Tongue (tissue), 2 donors: Measurements from ENCODE around the gene PIGO. TPM values are rescaled to one million over a fixed set of nuclear protein-coding genes. Genes with fewer than 3 reads are reported as not detected.

ENCODE experiments used
- DNase-seq: peaks from one replicate; pipeline ENCODE4 v3.0.0-alpha.2; 2015
- total RNA-seq: library from RNA; depleted of rRNA; stranded (reverse); fragments of >200 nt; gene quantifications from one replicate; pipeline ENCODE4 v1.2.3, GENCODE V29; 2014

Gene PIGO
- total RNA-seq, 1 donor from 2014 or later, result 13.4 TPM

DNA sequence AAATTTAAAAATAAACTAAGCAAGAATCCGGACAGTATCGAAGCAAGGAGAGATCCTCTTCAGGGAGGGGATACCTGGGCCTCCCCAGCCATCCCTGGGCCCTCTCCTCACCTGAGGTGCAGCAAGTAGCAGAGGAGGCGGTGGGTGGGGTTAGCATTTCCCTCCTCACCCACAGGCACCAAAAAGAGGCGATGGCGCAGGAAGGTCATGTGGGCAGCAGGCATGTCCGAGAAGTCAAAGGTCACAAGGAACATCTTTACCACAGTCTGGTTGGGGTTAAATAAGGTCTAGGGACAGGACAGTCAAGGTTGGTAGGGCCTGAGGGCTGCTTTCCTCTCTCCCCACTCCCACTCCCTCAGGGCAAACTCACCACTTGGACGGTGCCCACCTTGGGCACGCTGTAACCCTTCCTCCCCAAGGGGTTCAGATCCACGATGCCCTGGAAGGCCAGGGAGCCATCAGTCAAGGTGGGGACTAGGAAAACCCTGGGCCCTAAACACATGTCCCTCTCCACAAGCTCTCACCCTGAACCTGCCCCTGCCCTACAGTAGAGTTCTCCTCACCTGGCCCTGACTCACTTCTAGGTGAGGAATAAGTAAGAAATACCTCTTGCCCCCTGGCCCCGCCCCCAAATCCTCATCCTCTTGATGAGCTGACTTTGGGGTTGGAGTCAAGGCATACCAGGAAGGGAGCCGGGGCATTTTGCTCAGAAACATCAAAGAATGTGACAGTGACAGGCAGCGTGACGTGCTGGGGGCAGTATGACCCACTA is 9.4 kb upstream of the PIGO start:
- no peak for DNase-seq

DNA sequence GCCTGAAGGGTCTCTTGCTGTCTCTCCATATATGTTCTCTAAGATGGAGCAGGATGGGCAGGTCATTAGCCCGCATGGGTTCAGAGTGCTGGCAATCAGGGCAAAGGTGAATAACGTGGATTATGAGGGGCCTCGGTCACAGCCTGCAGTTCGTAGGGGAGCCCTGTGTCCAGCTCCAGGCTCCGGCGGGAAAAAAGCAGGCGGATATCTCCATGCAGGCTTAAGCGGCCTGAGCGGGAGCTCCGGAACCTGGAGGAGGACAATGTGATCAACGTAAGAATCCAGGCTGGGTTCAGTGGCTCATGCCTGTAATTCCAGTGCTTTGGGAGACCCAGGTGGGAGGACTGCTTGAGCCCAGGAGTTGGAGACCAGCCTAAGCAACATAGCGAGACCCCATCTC is 8.7 kb upstream of the PIGO start:
- DNase-seq, result no peak

DNA sequence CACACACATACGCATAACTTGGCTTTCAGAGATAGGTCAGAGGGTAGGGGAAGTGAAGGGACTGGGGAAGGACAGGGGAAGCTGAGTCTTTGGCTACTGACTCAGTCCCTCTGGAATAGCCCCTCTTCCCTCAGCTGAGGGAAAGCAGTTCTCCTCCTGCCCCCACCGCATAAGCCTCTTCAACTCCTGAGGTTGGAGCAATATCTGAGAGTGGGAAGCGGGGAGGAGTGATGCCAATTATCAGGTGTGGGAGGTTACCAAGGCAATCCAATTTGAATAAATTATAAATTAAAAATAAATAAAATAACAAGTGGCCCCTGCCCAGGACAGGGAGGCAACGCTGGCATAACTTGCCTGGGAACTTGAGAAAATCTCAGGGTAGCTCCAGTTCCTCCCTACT is 8.2 kb upstream of the PIGO start:
- DNase-seq, result no peak

DNA sequence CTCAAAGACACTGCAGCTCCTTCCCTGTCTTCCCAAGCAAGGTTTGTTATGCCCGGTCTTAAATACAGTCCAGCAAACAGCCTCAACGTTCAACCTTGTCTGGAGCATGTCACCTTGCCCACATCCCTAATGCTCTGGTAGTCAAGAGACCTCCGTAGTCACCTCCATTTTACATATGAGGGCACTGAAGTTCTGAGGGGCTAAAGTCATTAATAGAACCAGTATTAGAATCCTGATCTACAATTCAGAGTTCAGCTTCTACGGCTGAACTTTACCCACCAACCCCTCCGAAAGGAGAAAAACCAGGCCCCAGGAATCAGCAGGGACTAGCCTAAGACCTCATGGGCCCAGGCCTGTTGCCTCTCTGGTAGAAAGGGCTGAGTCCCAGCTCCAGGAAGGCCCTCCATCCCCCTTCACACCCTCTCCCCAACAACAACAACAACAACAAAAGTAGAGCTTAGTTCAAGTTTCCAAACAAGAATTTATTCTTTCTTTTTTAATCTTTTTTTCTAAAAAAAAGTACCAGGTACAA is 7.3 kb upstream of the PIGO start:
- no peak for DNase-seq

DNA sequence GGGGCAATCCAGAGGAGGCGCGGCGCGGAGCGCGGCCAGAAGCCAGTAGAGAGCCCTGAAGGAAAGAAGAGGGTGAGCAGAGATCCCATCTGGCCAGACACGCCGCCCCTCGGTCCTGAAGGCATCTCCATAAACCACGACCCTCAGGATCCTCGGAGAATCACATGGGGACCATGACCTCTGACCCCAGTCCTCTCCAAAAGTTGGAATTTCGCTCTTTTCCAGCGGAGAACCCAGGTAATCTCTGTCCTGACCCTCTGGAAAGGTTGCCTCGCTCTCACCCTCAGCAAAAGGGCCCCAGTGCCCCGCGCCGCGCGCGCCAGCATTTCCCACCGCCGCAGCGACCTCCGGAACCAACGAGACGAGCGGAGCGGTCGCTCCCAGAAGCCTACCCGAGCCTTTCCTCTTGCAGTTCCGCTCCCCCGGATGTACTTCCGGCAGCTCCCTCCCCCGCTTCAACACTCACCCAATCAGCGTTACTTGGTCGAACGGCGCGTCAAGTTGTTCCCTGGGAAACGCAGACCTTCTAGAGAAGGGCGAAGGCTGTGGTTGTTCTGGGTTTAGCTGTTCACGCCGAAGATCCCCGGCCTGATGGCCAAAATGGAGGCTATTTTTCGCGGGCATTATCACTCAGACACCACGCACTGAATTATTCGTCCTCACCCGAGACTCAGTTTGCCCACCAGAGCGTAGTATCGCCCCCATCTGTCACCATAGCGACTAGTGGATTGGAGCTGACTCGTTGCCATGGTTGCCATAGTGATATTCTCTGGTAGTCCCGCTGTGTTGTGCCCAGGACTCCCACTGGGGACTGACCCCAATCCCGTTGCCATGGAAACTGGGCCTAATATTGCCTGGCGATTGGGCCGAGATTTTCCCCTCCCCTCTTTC is 6.6 kb upstream of the PIGO start, which contains the start of gene STOML2:
Gene STOML2, minus strand, starts transcription at position 363 of the 891 bp plus-strand sequence. Its CDS starts 37 bp downstream, at position 326.
- peak; percentile 98 for DNase-seq

DNA sequence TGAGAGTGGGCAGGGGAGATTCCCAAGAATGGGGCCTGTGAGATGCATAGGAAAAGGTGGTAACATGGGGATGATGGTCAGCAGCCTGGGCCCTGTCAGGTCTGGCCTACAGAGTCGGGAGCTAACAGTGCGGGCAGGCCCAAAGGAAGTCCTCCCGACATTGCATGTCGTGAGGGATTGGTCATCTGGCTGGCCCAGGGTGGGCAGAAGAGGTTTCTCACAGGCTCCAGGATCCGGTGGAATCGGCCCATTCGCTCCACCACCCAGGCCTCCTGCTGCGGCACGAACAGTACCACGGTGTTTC is 6.0 kb upstream of the PIGO start:
- no peak for DNase-seq

DNA sequence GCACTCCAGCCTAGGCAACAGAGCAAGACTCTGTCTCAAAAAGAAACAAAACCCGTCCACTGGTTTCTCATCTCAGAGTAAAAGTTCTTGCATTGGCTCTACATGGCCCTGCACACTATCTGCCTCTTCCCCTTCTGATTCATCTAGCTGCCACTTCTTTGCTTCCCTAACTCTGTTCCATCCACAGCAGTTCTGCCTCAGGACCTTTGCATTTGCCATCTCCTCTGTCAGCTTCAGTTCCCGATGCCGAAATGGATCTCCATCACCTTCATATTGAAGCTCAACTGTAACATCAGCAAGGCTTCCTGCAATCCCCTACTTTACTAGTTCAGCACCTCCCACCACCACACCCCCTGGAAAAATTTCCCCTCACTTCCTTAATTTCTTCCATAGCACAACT is 1.2 kb upstream of the PIGO start:
- no peak for DNase-seq

DNA sequence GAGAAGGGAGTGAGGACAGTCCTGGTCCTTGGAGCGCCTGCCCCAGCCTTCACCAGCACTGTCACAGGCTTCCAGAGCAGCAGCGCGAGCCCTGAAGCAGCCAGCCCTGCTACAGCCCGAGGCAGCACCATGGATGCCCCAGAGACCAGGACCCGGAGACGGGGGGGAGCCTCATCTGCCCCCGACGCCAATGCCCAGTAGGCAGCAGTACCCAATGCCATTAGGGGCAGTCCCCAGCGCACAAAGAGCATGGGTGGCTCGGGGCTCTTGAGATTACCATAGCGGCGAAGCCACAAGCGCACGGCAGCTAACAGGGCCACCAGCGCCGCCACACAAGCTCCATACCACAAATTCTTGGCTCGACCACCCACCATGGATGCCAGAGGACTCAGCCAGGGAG is 4.9 kb downstream of the PIGO start:
- no peak for DNase-seq

DNA sequence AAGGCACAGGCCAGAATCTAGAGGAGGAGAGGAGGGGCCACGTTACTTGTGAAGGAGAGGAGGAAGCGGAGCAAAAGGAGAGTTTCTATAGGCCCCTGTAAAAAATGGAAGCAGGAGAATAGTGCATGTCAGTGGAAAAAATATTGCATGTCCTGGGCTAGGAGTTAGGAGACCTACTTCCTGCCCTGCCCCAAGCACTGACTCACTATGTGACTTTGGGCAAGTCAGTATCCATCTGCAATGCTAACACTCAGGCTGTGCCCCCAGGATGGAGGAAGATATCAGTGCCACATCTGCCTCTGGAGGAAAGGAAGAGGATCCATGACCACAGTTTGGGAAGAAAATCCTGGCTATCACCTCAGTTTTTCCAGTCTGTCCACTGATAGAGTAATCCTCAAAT is 7.0 kb downstream of the PIGO start:
- no peak for DNase-seq

DNA sequence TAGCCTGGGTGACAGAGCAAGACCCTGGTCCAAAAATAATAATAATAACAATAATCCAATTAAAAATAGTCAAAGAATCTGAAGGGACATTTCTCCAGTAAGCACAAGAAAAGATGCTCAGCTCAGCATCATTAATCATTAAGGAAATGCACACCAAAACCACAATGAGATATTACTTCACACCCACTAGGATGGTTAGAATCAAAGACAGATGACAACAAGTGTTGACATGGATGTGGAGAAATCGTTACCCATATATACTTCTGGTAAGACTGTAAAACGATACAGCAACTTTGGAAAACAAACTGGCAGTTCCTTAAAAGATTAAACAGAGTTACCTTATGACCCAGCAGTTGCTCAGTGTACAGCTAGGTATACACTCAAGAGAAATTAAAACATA is 11.3 kb downstream of the PIGO start:
- DNase-seq, result no peak

DNA sequence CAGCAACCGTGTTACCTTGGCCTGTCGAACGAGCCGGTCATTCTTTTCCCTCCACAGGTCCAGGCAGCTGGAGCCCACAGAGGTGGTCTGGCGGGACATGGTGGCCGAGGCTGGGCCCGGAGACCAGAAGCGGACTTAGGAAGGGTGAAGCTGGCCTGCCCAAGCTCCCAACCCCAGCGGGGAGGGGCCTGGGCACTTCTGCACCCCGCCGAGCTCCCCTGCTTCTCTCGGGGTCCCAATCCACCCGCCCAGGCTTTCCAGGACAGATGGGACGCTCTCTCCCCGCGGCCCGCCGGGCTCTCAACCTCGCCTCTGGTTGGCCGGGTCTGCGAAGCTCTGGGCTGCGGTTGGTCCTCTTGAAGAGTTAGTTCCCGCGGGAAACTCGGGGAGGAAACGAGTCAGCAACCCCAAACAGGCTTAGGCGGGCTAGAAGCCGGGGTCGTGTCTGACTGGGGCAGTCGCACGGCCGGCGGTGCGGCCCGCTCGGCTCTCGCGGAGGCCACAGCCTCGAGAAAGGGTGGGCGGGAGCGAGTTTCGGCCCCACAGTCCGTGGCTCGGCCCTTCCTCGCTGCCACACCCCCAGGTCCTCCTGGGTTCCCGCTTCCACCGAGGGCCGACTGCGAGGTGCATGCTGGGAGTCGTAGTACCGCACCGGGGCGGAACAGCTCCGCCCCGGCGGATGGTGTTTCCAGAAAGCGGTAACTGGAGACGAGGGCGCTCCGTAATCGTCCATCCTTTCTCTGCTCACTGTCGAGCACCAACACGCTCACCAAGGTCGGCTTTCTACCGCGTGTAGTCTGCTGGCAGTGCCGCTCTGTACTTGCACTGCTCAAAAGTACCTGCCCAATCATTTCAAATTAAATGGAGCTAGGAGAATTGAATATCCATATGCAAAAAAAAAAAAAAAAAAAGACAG is 16.7 kb downstream of the PIGO start, which contains the start of gene FANCG:
Gene FANCG, minus strand, starts transcription at position 517 of the 916 bp plus-strand sequence. Its CDS starts 418 bp downstream, at position 99.
- DNase-seq, result peak; percentile 96

DNA sequence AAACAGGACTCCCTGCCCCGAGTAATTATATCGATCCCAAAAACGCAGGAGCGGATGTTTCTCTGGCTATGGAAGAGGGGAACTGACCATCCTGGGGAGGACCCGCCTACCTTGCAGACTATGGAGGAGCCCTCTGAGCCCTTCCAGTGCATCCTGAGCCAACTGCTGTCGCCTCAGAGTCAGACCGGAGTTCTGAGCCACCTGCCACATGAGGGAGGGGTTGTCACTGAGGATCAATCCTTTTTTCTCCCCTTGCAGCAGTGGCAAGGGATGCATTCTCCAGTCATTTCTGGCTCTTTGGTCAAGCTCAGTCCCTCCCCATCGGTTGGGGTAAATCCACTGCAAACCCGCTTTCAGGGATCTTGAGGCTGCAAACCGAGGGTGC is 17.4 kb downstream of the PIGO start:
- DNase-seq, result peak; percentile 15

DNA sequence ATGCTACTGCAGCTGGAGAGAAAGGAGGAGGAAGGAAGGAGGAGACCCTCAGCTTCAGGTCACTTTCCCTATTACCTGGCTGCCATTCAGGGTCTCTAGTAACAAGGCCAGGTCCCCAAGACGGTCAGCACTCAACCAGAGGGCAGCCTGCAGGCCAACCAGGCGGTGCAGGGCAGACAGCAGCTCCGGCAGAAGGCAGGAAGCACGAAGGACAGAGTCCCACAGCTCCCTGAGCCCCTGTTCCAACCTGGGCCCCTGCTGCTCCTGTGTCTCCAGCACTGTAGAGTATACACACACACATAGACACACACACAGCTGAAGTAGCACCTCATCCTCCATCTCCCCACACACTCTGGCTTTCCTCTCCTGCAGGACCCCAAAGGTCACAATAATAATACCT is 18.3 kb downstream of the PIGO start:
- DNase-seq, result no peak

DNA sequence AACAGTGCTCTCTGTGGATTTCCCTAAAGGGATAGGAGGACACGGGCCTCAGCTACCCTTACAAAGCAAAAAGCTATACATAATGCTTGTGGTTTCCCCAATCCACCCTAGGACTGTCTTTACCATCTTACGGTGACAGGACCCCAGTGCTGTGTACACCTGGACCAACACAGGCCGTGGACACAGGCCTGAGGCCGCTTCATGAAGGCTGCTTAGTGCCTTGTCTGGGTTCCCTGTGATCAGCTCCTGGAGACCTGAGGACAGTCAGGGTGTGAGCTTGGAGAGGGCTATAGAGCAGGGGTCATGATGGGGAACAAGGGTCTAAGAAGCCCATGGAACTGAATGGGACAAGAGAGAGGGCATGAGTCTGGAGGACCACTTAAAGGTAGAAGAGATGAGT is 19.5 kb downstream of the PIGO start:
- DNase-seq, result no peak

DNA sequence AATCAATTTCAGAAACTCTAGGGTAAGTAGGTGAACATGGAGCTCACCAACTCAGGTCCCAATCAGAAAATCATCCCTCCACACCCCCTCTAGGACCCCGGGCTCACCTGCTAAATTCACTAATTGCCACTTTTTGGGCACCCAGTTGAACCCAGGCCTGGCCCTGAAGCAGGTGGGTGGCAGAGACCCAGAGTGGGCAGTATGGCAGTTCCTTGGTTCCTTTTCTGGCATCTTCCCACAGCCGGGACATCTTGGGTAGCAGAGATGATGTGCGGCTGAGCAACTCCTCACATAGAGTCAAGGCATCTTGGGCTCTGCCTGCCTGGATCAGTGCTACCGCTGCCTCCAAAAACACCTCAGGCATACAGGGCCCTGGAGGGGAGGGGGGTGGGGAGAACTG is 21.0 kb downstream of the PIGO start:
- DNase-seq, result no peak

DNA sequence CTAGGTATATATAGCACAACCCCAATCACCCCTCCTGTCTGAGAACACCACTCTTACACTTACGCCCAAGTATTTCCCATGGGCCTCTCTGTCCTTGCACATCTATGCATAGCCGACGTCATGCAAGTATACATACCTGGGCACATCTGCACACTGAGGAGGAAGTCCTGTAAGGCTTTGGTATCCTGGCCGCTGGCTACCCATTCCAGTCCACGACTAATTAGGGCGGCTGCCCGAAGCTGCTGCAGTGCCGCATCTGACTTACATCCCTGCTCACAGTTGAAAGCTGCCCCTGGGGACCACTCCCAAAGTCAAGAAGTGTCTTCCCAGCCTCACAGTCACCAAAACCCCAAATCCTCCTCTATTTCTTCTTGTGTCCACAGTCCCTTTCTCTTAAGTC is 21.6 kb downstream of the PIGO start:
- no peak for DNase-seq

DNA sequence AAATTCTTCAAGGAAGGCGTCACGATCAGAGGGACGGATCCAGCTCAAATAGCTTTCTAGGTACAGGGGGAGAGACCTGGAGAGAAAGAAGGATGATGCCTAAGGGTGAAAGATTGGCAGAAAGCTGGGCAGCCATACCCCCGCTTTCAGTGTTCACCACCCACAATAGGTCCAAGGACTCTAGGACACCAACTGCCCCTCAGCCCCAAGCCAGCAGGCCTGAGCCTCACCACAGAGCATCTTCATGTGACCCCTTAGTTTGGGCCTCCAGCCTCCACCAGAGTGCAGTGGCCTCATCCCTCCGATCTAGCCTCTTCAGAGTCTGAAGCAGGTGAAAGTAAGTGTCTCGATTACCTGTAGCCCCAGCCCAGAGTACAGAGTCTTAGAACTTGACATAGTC is 22.2 kb downstream of the PIGO start:
- DNase-seq, result no peak

DNA sequence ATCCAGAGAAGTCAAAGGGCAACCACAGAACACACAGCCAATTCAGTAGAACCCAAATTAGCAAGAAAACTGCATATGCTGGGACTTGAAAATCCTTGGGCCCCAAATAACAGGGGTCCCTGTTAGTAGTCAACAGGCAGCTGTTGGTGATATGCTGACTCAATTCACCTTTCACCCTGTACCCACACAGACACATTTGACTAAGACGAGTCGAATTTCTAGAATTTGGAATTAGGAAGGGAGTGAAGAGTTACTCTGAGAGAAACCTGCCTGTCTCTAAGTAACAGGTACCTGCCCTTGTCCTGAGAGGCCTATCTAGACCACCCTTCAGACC is 23.1 kb downstream of the PIGO start:
- DNase-seq, result no peak

DNA sequence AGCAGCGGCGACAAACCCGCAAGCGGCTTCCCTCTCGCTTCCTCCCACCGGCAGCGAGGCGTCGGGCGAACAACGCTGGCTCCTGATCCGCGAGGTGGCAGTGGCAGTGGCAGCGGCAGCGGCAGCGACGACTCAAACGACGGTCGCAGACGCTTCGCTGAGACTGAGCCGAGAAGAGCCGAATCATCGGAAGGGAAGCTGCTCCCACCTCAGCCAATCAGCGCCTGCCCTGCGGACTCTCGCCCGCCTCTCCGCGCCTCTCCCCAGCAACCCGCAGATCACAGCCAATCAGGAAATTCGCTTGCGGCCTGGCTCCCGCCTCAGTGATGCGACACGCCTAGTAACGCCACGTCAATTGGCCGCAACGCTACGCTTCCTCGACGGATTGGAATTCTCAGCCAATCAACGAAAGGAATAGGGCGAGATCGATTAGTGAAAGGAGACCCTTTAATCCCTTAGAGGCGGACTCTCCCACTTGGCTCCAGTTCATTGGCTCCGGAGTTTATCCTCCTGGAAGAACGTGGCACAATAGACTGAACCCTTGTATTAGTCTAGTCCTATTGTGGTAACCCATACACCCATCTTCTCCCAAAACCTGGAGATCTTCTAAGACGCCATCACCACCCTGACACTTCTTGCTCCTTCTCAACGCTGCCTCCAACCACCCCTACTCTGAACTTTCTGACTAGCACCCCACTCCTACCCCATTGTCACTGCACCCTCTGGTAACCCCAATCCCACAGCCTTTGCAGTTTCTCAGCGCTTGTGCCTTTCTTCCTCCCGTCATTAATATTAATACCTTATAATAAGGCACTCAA is 23.7 kb downstream of the PIGO start, which contains the start of gene VCP:
Gene VCP, minus strand, starts transcription at position 165 of the 818 bp plus-strand sequence. CDS start 272 bp downstream, outside the sequence.
- peak; percentile 100 for DNase-seq

DNA sequence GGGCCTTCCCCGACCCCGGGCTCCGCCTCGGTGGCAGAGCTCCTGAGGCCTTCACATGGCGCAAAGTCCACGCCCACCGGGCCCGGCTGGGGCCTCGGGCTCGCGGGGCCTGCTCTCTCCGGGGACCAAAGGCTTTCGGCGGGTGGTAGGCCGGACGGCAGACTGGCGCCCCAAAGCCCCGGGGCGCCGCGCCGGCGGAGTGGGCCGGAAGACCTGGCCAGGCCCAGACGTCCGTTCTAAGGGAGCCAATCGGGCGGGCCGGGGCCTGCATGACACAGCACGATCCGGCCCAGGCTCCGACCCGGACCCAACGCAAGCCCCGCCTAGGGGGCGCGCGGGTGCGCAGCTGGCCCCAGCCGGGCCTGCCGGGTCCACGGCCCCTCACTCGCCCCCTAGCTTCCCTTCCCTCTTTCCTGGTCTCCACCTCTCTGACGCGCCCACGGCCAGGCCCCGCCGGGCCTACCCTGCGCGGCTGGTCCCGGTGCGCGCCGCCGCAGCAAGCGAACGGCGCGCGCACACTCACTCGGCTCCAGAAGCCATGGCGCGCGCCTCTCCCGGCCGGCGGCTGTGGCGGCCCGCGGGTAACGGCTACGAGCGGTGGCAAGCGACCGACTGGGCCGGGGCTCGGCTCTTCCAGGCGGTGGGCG is 24.5 kb downstream of the PIGO start:
- DNase-seq, result peak; percentile 90
